Pancreas (tissue), 10 donors: ENCODE data around the gene IRF4. TPM values are rescaled to one million over a fixed set of nuclear protein-coding genes. Genes with fewer than 3 reads are reported as not detected.

Experiments used
- ATAC-seq, 4 donors: fragments of 200-7000 bp; cut with Tn5 transposase; one replicate each; pipeline versions ENCODE4 v1.8.0 to v1.9.1; 2020; ENCODE audit warnings: mild to moderate bottlenecking in 4 of 4, moderate library complexity in 4 of 4
- DNase-seq, 6 donors: peaks; one replicate each; pipeline ENCODE4 v3.0.0-alpha.2; 2020
- FAIRE-seq: peaks from 2 replicates; lab custom pipeline; 2012; peaks lifted over from hg19 to GRCh38; lab: Jason Lieb, UNC
- H3K27ac ChIP-seq, 4 donors: fragments of 200-600 bp; sonication (generic); 1 replicate in 3 of 4; 2 replicates in 1 of 4; pipeline versions ENCODE4 v1.5.0 to v1.8.0; 2020
- H3K27me3 ChIP-seq, 4 donors: fragments of 200-600 bp; one replicate each; pipeline ENCODE4 v1.8.0; 2021
- H3K36me3 ChIP-seq, 3 donors: fragments of 200-600 bp; sonication (generic) in 1 of 3; one replicate each; pipeline versions ENCODE4 v1.5.0 to v1.8.0; 2020 to 2021
- H3K4me1 ChIP-seq, 3 donors: fragments of 200-600 bp; one replicate each; pipeline ENCODE4 v1.8.0; 2021
- H3K4me3 ChIP-seq, 4 donors: fragments of 200-600 bp; sonication (generic) in 2 of 4; one replicate each; pipeline versions ENCODE4 v1.5.0 to v1.8.0; 2020 to 2021
- H3K9me3 ChIP-seq, 4 donors: fragments of 200-600 bp; one replicate each; pipeline ENCODE4 v1.8.0; 2021
- CTCF ChIP-seq, 4 donors: fragments of 200-600 bp; sonication (generic) in 3 of 4; IDR thresholded peaks; one replicate each; pipeline versions ENCODE4 v1.5.0 to v1.8.0; 2021; ENCODE audit warnings: antibody characterized with exemption in 4 of 4
- WGBS, 2 donors: extraction: QIAGEN DNeasy Blood & Tissue Kit; methylation state at CpG; one replicate each; pipeline ENCODE4 v1.1.7; 2013; 5-methylcytosine and 5-hydroxymethylcytosine counted together
- intact Hi-C, 3 donors: fragments of 100-400 bp; cut with DNase I; formaldehyde crosslinking; loops; one replicate each; pipeline versions ENCODE4 v1.11.1 to v1.14.2; 2022
- polyA plus RNA-seq, 2 donors: library from polyadenylated mRNA; stranded (reverse); fragments of 200-250 nt; gene quantifications; one replicate each; pipeline ENCODE4 v1.2.3, GENCODE V29; 2013
- total RNA-seq, 6 donors: library from RNA; stranded (reverse); fragmentation: NEBNext Ultra II Directional in 4 of 6; extraction: Animal tissue kit (Norgen Biotek cat#: 25700) in 4 of 6; gene quantifications; one replicate each; pipeline versions ENCODE4 v1.2.1 to v1.2.4, GENCODE V29; 2021 to 2023
- donor health status: healthy with polysubstance abuse.
- donor health status: DM: no; HTN: no; CAD: no; lungs with moderate emphysema.
- donor health status: DM: no; HTN: no; CAD: no.
- donor health status: control.
- donor health status: control.
- donor health status: Bipolar disorder and iron deficiency.
- donor health status: DM: yes; HTN: yes; CAD: no.
- donor health status: DM: no; HTN: no; CAD: no.
- donor health status: DM: no; HTN: no; CAD: no.
- donor health status: DM: yes; HTN: yes; CAD: no.

Gene IRF4
- total and polyA plus RNA-seq, 8 donors: 0.04 to 3.8 (median 0.44) TPM

DNA sequence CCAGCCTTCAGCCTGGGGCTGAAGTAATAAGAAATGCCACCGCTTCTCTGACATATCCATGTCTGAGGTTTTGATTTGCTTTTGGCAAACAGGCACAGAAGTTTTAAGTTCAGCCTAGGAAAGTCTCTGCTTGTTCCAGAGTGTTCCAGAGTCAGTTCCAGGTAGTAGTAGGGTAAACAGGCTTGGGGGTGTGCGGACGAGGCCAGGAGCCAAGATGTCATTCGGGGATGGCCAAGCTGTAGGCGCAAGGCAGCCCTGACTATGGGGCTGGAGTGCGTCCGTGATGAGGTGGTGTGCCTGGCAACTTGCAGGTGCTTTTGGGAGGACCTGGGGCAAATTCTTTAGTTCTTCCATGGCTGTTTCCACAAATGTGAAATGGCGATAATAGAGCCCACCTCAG is 60.3 kb downstream of the IRF4 start:
- intact Hi-C loops: no loop called here
- Histone ChIP-seq H3K27me3 (no peaks in the 10 kb centered on the region), H3K4me3 (no peak overlapping the region), H3K36me3 (no peaks in the 10 kb centered on the region), H3K27ac (no peak overlapping the region), H3K4me1 (no peaks in the 10 kb centered on the region), H3K9me3 (no peaks in the 10 kb centered on the region)
- ATAC-seq (no peak), FAIRE-seq (no peak), DNase-seq (no peak)
- 71 to 86% methylated on average over 8 of the region's 8 CpGs for WGBS, 2 donors
- no peak for TF ChIP-seq CTCF (IDR thresholded peaks at IDR 0.05)

DNA sequence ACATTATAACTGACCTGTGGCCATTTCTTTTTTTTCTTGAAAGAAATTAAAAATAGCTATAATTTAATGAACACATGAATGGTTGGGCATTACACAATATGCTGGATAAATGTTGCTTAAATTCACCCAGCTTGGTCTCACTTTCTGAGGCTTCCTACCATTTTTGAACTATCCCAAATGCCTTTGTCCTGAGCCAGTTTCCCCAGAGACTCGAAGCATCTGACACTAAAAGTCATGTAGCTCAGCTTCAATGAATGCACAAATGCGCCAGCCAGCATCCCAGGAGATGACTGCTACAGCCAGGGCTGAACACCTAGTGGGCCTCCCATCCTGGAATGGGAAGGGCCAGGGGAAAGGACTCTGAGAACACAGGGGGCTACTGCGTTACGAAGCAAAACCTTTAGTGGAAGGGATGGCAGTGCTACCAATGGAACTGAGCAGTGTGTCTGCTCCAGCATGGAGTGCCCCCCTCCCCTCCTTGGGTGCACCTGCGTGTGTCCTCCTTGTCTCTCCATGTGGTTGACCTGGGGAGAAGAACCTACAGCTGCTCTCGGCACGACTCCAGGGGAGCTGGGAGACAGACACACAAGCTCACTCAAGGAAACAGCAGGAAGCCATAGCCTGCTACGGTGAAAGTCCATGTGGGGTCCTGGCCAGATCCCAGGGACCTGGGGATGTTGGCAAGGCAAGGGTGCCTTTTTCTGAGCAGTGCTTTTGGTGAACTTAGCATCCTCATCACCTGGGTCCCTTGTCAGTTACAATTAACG is 60.9 kb downstream of the IRF4 start:
- no peak for DNase-seq
- no peak for ATAC-seq
- intact Hi-C loops: no loop called here
- TF ChIP-seq CTCF (IDR thresholded peaks at IDR 0.05): no peak
- 51 to 62% methylated on average over 9 of the region's 9 CpGs for WGBS, 2 donors
- Histone ChIP-seq H3K36me3 (no peaks in the 10 kb centered on the region), H3K9me3 (no peaks in the 10 kb centered on the region), H3K4me3 (no peak overlapping the region), H3K4me1 (no peaks in the 10 kb centered on the region), H3K27me3 (no peaks in the 10 kb centered on the region), H3K27ac (no peak overlapping the region)
- no peak for FAIRE-seq

GRCh38 chr6:453152-453551 is 61.6 kb downstream of the IRF4 start:
- Histone ChIP-seq H3K4me3 (no peak overlapping the region), H3K27ac (no peak overlapping the region), H3K4me1 (no peaks in the 10 kb centered on the region), H3K36me3 (no peaks in the 10 kb centered on the region), H3K9me3 (no peaks in the 10 kb centered on the region), H3K27me3 (no peaks in the 10 kb centered on the region)
- intact Hi-C loops: no loop called here
- no peak for FAIRE-seq
- TF ChIP-seq CTCF (IDR thresholded peaks at IDR 0.05): no peak
- WGBS, 2 donors: 49 to 57% methylated on average over 13 of the region's 13 CpGs
- ATAC-seq: peak in 2 of 4 donors; percentile 38 to 52
- DNase-seq: peak in 1 of 6 donors; percentile 17

- TF ChIP-seq CTCF (IDR thresholded peaks at IDR 0.05): no peak
- Histone ChIP-seq H3K4me1 (no peaks in the 10 kb centered on the region), H3K4me3 (no peak overlapping the region), H3K27me3 (no peaks in the 10 kb centered on the region), H3K9me3 (no peaks in the 10 kb centered on the region), H3K36me3 (no peaks in the 10 kb centered on the region), H3K27ac (no peak overlapping the region)
- FAIRE-seq: no peak
- no peak for ATAC-seq
- no peak for DNase-seq
- 41 to 61% methylated on average over 5 of the region's 5 CpGs for WGBS, 2 donors
- intact Hi-C loops: no loop called here
Observed at GRCh38 chr6:454148-454991, 62.8 kb downstream of the IRF4 start.
